ENCODE data around the gene AHCY.

Gene AHCY

DNA sequence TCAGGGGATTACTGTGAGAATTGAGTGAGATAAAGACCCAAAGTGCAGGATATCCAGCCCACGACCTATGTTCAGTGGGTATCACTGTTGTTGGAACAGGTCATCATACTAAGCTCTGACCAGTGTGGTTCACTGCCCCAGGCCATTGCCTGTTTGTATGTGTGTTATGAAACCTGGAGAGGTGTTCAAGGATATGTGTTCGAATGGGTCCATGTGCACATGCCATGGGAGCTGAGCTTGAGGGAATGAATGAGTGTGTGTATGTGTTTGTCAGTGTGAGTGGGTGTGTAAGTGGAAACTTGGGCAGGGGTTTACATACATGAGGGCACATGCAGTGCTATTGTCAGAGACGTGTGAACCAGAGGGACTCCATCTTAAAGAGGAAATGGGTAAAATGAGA lies 17.7 kb upstream of the AHCY start:
- in situ Hi-C loops (cut with HindIII; ENCODE audit: low sequenced_read_pairs), result no loop called here
- DNase-seq (ENCODE audit: low read depth, low spot score), result no peak
- no peak overlapping the region for H3K4me3 ChIP-seq (ENCODE audit: low read depth, low read length)
- TF ChIP-seq, protein P1, sequence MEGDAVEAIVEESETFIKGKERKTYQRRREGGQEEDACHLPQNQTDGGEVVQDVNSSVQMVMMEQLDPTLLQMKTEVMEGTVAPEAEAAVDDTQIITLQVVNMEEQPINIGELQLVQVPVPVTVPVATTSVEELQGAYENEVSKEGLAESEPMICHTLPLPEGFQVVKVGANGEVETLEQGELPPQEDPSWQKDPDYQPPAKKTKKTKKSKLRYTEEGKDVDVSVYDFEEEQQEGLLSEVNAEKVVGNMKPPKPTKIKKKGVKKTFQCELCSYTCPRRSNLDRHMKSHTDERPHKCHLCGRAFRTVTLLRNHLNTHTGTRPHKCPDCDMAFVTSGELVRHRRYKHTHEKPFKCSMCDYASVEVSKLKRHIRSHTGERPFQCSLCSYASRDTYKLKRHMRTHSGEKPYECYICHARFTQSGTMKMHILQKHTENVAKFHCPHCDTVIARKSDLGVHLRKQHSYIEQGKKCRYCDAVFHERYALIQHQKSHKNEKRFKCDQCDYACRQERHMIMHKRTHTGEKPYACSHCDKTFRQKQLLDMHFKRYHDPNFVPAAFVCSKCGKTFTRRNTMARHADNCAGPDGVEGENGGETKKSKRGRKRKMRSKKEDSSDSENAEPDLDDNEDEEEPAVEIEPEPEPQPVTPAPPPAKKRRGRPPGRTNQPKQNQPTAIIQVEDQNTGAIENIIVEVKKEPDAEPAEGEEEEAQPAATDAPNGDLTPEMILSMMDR (IDR thresholded peaks at IDR 0.05; ENCODE audit: low read depth, low read length), result no peak

- TF ChIP-seq, protein P1 (IDR thresholded peaks at IDR 0.05; ENCODE audit: low read depth, low read length), result no peak
- no peak overlapping the region for H3K4me3 ChIP-seq (ENCODE audit: low read depth, low read length)
- DNase-seq (ENCODE audit: low read depth, low spot score), result no peak
- in situ Hi-C loops (cut with HindIII; ENCODE audit: low sequenced_read_pairs), result no loop called here
These were observed 15.7 kb upstream of the AHCY start for GRCh38 chr20:34318609-34319443.

- H3K4me3 ChIP-seq (ENCODE audit: low read depth, low read length), result no peak overlapping the region
- DNase-seq (ENCODE audit: low read depth, low spot score), result peak; percentile 19
- TF ChIP-seq, protein P1 (IDR thresholded peaks at IDR 0.05; ENCODE audit: low read depth, low read length), result no peak
- in situ Hi-C loops (cut with HindIII; ENCODE audit: low sequenced_read_pairs), result no loop called here
These were observed 13.2 kb upstream of the AHCY start for GRCh38 chr20:34316196-34316814.

- in situ Hi-C loops (cut with HindIII; ENCODE audit: low sequenced_read_pairs), result no loop called here
- H3K4me3 ChIP-seq (ENCODE audit: low read depth, low read length), result no peak overlapping the region
- TF ChIP-seq, protein P1 (IDR thresholded peaks at IDR 0.05; ENCODE audit: low read depth, low read length), result no peak
- DNase-seq (ENCODE audit: low read depth, low spot score), result no peak
These were observed 12.1 kb upstream of the AHCY start for GRCh38 chr20:34315236-34315635.

- in situ Hi-C loops (cut with HindIII; ENCODE audit: low sequenced_read_pairs), result no loop called here
- TF ChIP-seq, protein P1 (IDR thresholded peaks at IDR 0.05; ENCODE audit: low read depth, low read length), result peak; percentile 100
- H3K4me3 ChIP-seq (ENCODE audit: low read depth, low read length), result peak overlapping the region; percentile 18
- DNase-seq (ENCODE audit: low read depth, low spot score), result peak; percentile 81
These were observed 9.5 kb upstream of the AHCY start for GRCh38 chr20:34312544-34313217.

DNA sequence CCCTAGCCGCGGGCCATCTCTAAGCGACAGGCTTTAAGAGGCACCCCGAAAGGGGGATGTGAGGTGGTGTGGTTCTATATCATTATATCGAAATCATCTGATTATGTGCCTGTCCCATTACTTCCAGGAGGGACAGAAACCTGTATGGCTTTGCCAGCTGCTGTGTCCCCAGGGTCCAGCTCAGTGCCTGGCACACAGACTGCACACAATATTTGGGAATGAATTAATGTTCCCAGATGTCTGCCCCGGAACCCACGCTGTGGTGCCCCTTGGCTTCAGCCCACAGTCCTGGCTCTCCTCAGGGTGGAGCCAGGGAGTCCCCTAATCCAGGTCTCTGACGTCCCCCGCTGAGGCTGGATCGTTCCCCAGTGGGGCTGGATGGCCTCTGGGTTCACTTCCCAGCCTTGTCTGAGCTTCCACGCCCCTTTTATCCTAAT lies 8.9 kb upstream of the AHCY start:
- peak overlapping the region; percentile 10 for H3K4me3 ChIP-seq (ENCODE audit: low read depth, low read length)
- no peak for DNase-seq (ENCODE audit: low read depth, low spot score)
- in situ Hi-C loops (cut with HindIII; ENCODE audit: low sequenced_read_pairs), result no loop called here
- TF ChIP-seq, protein P1 (IDR thresholded peaks at IDR 0.05; ENCODE audit: low read depth, low read length), result no peak

Measured in astrocyte of the spinal cord (primary cell).